ENCODE measurements around the gene PARP15.
"Not testable (repeated sequence)": the region's sequence is repeated elsewhere in the genome, so short reads cannot be mapped to it uniquely, and the experiment has no call there.

Gene PARP15

GRCh38 chr3:122555275-122556071 lies 22.0 kb upstream of the PARP15 start:
- no peaks in the 10 kb centered on the region for H3K27me3 ChIP-seq (ENCODE audit: low read depth, low read length)
- no peaks in the 10 kb centered on the region for H3K9me3 ChIP-seq (ENCODE audit: control insufficient read depth in 1 of 2, low read length in 2 of 2)
- no peak overlapping the region for H3K4me3 ChIP-seq (ENCODE audit: low read depth in 1 of 2, low read length in 2 of 2)
- H3K36me3 ChIP-seq (ENCODE audit: control insufficient read depth in 1 of 2, insufficient read depth in 2 of 2, low read length in 2 of 2), result peaks cover 59 to 62% of the 10 kb centered on the region in 2 donors
- peaks cover 0 to 6% of the 10 kb centered on the region in 2 donors for H3K4me1 ChIP-seq (ENCODE audit: control insufficient read depth in 1 of 2, insufficient read depth in 2 of 2, low read length in 2 of 2)
- peak overlapping the region; percentile 36 for H3K27ac ChIP-seq (ENCODE audit: low read length)

GRCh38 chr3:122557356-122557755 lies 20.1 kb upstream of the PARP15 start:
- no peaks in the 10 kb centered on the region for H3K27me3 ChIP-seq (ENCODE audit: low read depth, low read length)
- peaks cover 41 to 57% of the 10 kb centered on the region in 2 donors for H3K36me3 ChIP-seq (ENCODE audit: control insufficient read depth in 1 of 2, insufficient read depth in 2 of 2, low read length in 2 of 2)
- H3K9me3 ChIP-seq (ENCODE audit: control insufficient read depth in 1 of 2, low read length in 2 of 2), result no peaks in the 10 kb centered on the region
- H3K4me1 ChIP-seq (ENCODE audit: control insufficient read depth in 1 of 2, insufficient read depth in 2 of 2, low read length in 2 of 2), result peaks cover 0 to 17% of the 10 kb centered on the region in 2 donors
- no peak overlapping the region for H3K4me3 ChIP-seq (ENCODE audit: low read depth in 1 of 2, low read length in 2 of 2)
- H3K27ac ChIP-seq (ENCODE audit: low read length), result no peak overlapping the region

GRCh38 chr3:122558605-122559004 lies 18.8 kb upstream of the PARP15 start:
- Histone ChIP-seq H3K27ac (ENCODE audit: low read length) (no peak overlapping the region), H3K4me3 (ENCODE audit: low read depth in 1 of 2, low read length in 2 of 2) (no peak overlapping the region), H3K4me1 (ENCODE audit: control insufficient read depth in 1 of 2, insufficient read depth in 2 of 2, low read length in 2 of 2) (peaks cover 5 to 20% of the 10 kb centered on the region in 2 donors), H3K36me3 (ENCODE audit: control insufficient read depth in 1 of 2, insufficient read depth in 2 of 2, low read length in 2 of 2) (peaks cover 37 to 47% of the 10 kb centered on the region in 2 donors), H3K9me3 (ENCODE audit: control insufficient read depth in 1 of 2, low read length in 2 of 2) (no peaks in the 10 kb centered on the region), H3K27me3 (ENCODE audit: low read depth, low read length) (no peaks in the 10 kb centered on the region)

GRCh38 chr3:122559906-122560305 lies 17.5 kb upstream of the PARP15 start:
- no peaks in the 10 kb centered on the region for H3K27me3 ChIP-seq (ENCODE audit: low read depth, low read length)
- no peak overlapping the region for H3K27ac ChIP-seq (ENCODE audit: low read length)
- H3K9me3 ChIP-seq (ENCODE audit: control insufficient read depth in 1 of 2, low read length in 2 of 2), result no peaks in the 10 kb centered on the region
- H3K36me3 ChIP-seq (ENCODE audit: control insufficient read depth in 1 of 2, insufficient read depth in 2 of 2, low read length in 2 of 2), result peaks cover 37 to 41% of the 10 kb centered on the region in 2 donors
- no peak overlapping the region for H3K4me3 ChIP-seq (ENCODE audit: low read depth in 1 of 2, low read length in 2 of 2)
- H3K4me1 ChIP-seq (ENCODE audit: control insufficient read depth in 1 of 2, insufficient read depth in 2 of 2, low read length in 2 of 2), result peaks cover 5 to 20% of the 10 kb centered on the region in 2 donors

GRCh38 chr3:122560680-122561079 lies 16.8 kb upstream of the PARP15 start:
- no peak overlapping the region for H3K4me3 ChIP-seq (ENCODE audit: low read depth in 1 of 2, low read length in 2 of 2)
- H3K9me3 ChIP-seq (ENCODE audit: control insufficient read depth in 1 of 2, low read length in 2 of 2), result no peaks in the 10 kb centered on the region
- H3K36me3 ChIP-seq (ENCODE audit: control insufficient read depth in 1 of 2, insufficient read depth in 2 of 2, low read length in 2 of 2), result peaks cover 30 to 33% of the 10 kb centered on the region in 2 donors
- no peaks in the 10 kb centered on the region for H3K27me3 ChIP-seq (ENCODE audit: low read depth, low read length)
- H3K4me1 ChIP-seq (ENCODE audit: control insufficient read depth in 1 of 2, insufficient read depth in 2 of 2, low read length in 2 of 2), result peaks cover 5 to 22% of the 10 kb centered on the region in 2 donors
- H3K27ac ChIP-seq (ENCODE audit: low read length), result no peak overlapping the region

- H3K27me3 ChIP-seq (ENCODE audit: low read depth, low read length), result no peaks in the 10 kb centered on the region
- no peaks in the 10 kb centered on the region for H3K9me3 ChIP-seq (ENCODE audit: control insufficient read depth in 1 of 2, low read length in 2 of 2)
- H3K36me3 ChIP-seq (ENCODE audit: control insufficient read depth in 1 of 2, insufficient read depth in 2 of 2, low read length in 2 of 2), result peaks cover 26 to 32% of the 10 kb centered on the region in 2 donors
- peak overlapping the region; percentile 78 to 98 for H3K4me3 ChIP-seq (ENCODE audit: low read depth in 1 of 2, low read length in 2 of 2)
- H3K4me1 ChIP-seq (ENCODE audit: control insufficient read depth in 1 of 2, insufficient read depth in 2 of 2, low read length in 2 of 2), result peaks cover 5 to 33% of the 10 kb centered on the region in 2 donors
- H3K27ac ChIP-seq (ENCODE audit: low read length), result peak overlapping the region; percentile 98
These were observed 14.3 kb upstream of the PARP15 start for GRCh38 chr3:122562923-122563716.

- Histone ChIP-seq H3K4me1 (ENCODE audit: control insufficient read depth in 1 of 2, insufficient read depth in 2 of 2, low read length in 2 of 2) (peaks cover 5 to 33% of the 10 kb centered on the region in 2 donors), H3K27ac (ENCODE audit: low read length) (peak overlapping the region; percentile 98)
These were observed 13.8 kb upstream of the PARP15 start for GRCh38 chr3:122563717-122564025.

GRCh38 chr3:122564155-122564912 lies 13.1 kb upstream of the PARP15 start, which contains the start of the genes DTX3L and PARP9:
Gene DTX3L (plus strand): TSS chr3:122564338. CDS start chr3:122564427, 89 bp downstream.
Gene PARP9 (minus strand): TSS chr3:122564300. CDS start chr3:122559620, 4,680 bp downstream.
- Histone ChIP-seq H3K9me3 (ENCODE audit: control insufficient read depth in 1 of 2, low read length in 2 of 2) (no peaks in the 10 kb centered on the region), H3K4me1 (ENCODE audit: control insufficient read depth in 1 of 2, insufficient read depth in 2 of 2, low read length in 2 of 2) (peaks cover 5 to 33% of the 10 kb centered on the region in 2 donors), H3K27ac (ENCODE audit: low read length) (peak within 1 kb of the TSS; percentile 98), H3K4me3 (ENCODE audit: low read depth in 1 of 2, low read length in 2 of 2) (peak within 1 kb of the TSS; percentile 78 to 98), H3K27me3 (ENCODE audit: low read depth, low read length) (no peaks in the 10 kb centered on the region), H3K36me3 (ENCODE audit: control insufficient read depth in 1 of 2, insufficient read depth in 2 of 2, low read length in 2 of 2) (peaks cover 14 to 33% of the 10 kb centered on the region in 2 donors)

More at GRCh38 chr3:122563717-122564025, 13.8 kb upstream of the PARP15 start:
- Histone ChIP-seq H3K27me3 (ENCODE audit: low read depth, low read length) (no peaks in the 10 kb centered on the region), H3K4me3 (ENCODE audit: low read depth in 1 of 2, low read length in 2 of 2) (peak overlapping the region; percentile 78 to 98), H3K9me3 (ENCODE audit: control insufficient read depth in 1 of 2, low read length in 2 of 2) (no peaks in the 10 kb centered on the region), H3K36me3 (ENCODE audit: control insufficient read depth in 1 of 2, insufficient read depth in 2 of 2, low read length in 2 of 2) (peaks cover 21 to 33% of the 10 kb centered on the region in 2 donors)

GRCh38 chr3:122568131-122568530 lies 9.3 kb upstream of the PARP15 start:
- not testable (repeated sequence) for H3K9me3 ChIP-seq (ENCODE audit: control insufficient read depth in 1 of 2, low read length in 2 of 2); H3K4me3 ChIP-seq (ENCODE audit: low read depth in 1 of 2, low read length in 2 of 2); H3K27me3 ChIP-seq (ENCODE audit: low read depth, low read length)
- H3K36me3 ChIP-seq (ENCODE audit: control insufficient read depth in 1 of 2, insufficient read depth in 2 of 2, low read length in 2 of 2), result peaks cover 33 to 59% of the 10 kb centered on the region in 2 donors
- peaks cover under 1 to 21% of the 10 kb centered on the region in 2 donors for H3K4me1 ChIP-seq (ENCODE audit: control insufficient read depth in 1 of 2, insufficient read depth in 2 of 2, low read length in 2 of 2)
- peak overlapping the region; percentile 52 for H3K27ac ChIP-seq (ENCODE audit: low read length)

- H3K9me3 ChIP-seq (ENCODE audit: control insufficient read depth in 1 of 2, low read length in 2 of 2), result no peaks in the 10 kb centered on the region
- H3K27me3 ChIP-seq (ENCODE audit: low read depth, low read length), result no peaks in the 10 kb centered on the region
- H3K4me1 ChIP-seq (ENCODE audit: control insufficient read depth in 1 of 2, insufficient read depth in 2 of 2, low read length in 2 of 2), result peaks cover 0 to 19% of the 10 kb centered on the region in 2 donors
- H3K27ac ChIP-seq (ENCODE audit: low read length), result peak overlapping the region; percentile 52
- no peak overlapping the region for H3K4me3 ChIP-seq (ENCODE audit: low read depth in 1 of 2, low read length in 2 of 2)
- peaks cover 37 to 59% of the 10 kb centered on the region in 2 donors for H3K36me3 ChIP-seq (ENCODE audit: control insufficient read depth in 1 of 2, insufficient read depth in 2 of 2, low read length in 2 of 2)
These were observed 8.7 kb upstream of the PARP15 start for GRCh38 chr3:122568755-122569154.
